HG03045 (cell line): Measurements from ENCODE around the gene FBXW7.

Experiments
- ATAC-seq: cut with Tn5 transposase; IDR thresholded peaks from one replicate; pipeline ENCODE4 v1.9.1; 2021; ENCODE audit warnings: mild to moderate bottlenecking, moderate library complexity; ENCODE audit not compliant: unreplicated experiment

FBXW7 gene

DNA sequence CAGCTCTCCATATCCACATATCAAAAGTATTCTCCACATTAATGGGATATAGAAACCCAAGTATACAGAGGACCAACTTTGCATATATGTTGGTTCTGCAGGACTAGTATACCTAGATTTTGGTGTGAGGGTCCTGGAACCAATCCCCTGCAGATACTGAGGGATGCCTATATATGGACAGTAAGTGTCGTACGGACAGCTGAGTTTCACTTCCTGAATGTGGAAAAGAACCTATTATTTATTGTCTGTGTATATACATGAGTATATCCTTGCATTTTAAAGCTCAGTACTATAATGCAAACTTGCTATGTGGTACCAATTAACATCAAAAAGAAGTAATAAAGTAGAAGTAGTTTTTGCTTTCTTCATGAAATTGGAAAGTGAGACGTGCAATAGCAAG, 101.9 kb downstream of the FBXW7 start:
- no peak for ATAC-seq

- ATAC-seq = no peak
These were observed 104.1 kb downstream of the FBXW7 start for GRCh38 chr4:152431784-152432183.

- ATAC-seq = no peak
These were observed 104.6 kb downstream of the FBXW7 start for GRCh38 chr4:152431291-152431690.

GRCh38 chr4:152430507-152430906, 105.4 kb downstream of the FBXW7 start:
- no peak for ATAC-seq

GRCh38 chr4:152427981-152428380, 107.9 kb downstream of the FBXW7 start:
- ATAC-seq = no peak

DNA sequence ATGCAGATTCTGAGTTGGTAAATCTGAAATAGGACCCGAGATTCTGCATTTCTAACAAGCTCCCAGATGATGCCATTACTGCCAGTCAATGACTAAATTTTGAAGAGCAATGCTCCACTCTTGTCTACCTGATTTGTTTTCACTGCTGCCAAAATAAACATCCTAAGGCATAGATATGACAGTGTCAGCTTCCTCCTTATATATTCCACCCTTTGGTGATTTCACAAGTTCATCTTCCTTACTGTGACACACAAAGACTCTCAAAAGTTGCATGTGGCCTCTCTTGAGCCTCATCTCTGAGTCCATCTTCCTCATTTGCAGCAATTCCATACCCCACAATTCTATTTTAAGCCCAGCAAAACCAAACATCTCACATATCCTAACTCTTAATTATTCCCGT, 110.9 kb downstream of the FBXW7 start:
- no peak for ATAC-seq

GRCh38 chr4:152424396-152424795, 111.5 kb downstream of the FBXW7 start:
- ATAC-seq = no peak

GRCh38 chr4:152422817-152423320, 113.0 kb downstream of the FBXW7 start:
- ATAC-seq = no peak

DNA sequence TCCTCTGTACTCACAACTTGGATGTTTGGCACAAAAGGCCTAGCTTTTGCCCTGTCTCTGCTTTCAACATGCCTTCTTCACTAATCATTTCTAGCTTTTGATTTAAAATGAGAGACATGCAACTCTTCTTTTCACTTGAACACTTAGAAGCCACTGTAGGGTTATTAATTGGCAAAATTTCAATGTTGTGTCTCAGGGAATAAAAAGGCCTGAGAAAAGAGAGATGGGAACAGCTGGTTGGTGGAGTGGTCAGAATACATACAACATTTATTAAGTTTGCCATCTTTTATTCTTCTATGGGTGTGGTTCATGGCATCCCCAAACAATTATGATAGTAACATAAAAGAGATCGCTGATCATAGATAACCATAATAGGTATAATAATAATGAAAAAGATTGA, 114.3 kb downstream of the FBXW7 start:
- no peak for ATAC-seq

DNA sequence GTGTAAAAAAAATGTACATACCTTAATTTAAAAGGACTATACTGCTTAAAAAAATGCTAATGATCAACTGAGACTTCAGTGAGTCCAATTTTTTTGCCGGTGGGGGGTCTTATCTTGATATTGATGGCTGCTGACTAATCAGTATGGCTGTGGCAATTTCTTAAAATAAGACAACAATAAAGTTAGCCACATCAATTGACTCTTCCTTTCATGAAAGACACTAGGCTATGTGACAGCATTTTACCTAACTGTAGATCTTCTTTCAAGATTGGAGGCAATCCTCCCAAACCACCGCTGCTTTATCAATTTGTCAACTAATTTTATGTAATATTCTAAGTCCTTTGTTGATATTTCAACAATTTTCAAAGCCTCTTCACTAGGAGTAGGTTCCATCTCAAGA, 116.1 kb downstream of the FBXW7 start:
- ATAC-seq = no peak

GRCh38 chr4:152417673-152418072, 118.2 kb downstream of the FBXW7 start:
- ATAC-seq = no peak

- no peak for ATAC-seq
These were observed 119.9 kb downstream of the FBXW7 start for GRCh38 chr4:152415980-152416379.

- no peak for ATAC-seq
These were observed 127.2 kb downstream of the FBXW7 start for GRCh38 chr4:152408514-152409327.

GRCh38 chr4:152401424-152401823, 134.5 kb downstream of the FBXW7 start:
- no peak for ATAC-seq

- ATAC-seq = no peak
These were observed 136.6 kb downstream of the FBXW7 start for GRCh38 chr4:152399246-152399645.

- no peak for ATAC-seq
These were observed 137.8 kb downstream of the FBXW7 start for GRCh38 chr4:152398060-152398459.

- ATAC-seq = no peak
These were observed 141.1 kb downstream of the FBXW7 start for GRCh38 chr4:152394791-152395190.

DNA sequence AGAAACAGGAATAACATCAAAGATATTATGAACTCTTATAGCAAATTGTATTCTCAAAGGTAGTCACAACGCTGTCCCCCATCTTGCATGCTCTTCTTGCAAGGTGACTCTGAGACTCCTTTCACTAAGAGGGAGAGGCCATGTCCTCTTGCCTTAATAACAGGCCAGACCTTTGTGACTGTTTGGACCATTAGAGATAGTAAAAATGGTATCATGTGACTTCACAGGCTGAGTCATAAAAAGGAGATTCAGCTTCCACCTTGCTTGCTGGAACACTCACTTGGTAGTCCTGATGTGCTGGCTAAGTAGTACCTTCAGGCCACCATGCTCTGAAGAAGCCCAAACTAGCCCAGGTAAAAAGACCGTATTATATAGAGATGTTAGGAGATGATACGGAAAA, 143.8 kb downstream of the FBXW7 start:
- no peak for ATAC-seq

- no peak for ATAC-seq
These were observed 145.7 kb downstream of the FBXW7 start for GRCh38 chr4:152390216-152390615.

GRCh38 chr4:152389359-152389758, 146.5 kb downstream of the FBXW7 start:
- ATAC-seq = no peak

GRCh38 chr4:152385551-152385950, 150.3 kb downstream of the FBXW7 start:
- ATAC-seq = no peak

DNA sequence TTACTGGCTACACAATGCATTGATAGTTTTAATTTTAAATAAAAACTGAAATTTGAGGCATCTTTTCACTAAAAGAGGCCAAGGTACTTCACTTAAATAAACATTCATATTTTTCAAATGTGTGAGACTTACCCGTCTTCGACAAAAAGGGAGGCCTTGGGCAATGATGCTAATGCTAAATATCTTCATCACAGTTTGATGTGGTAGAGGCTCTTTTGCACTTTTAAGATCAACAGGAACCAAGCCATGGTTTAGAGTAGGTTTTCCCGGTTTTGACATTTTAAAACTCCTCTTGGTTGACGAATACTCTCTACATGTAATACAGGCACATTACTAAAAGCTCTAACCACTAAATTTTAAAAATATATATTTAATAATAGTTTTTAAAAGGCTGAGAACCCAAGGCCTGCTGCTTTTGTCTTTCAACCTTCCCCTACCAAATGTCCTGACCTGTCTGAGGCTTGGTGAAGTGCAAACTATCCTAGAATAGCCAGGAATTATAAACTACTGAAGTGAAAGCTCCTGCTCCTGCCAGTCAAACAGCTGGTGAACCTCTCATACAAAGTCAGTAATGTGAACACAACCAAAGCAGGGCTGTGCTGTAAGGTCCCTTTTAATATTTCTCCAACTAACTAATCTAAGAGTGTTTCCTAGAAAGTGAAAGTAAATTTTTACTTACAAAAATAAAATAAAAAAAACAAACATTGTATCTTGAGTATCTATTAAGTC, 153.7 kb downstream of the FBXW7 start:
- no peak for ATAC-seq
